ENCODE results near the gene NXF1.
"Not testable (repeated sequence)": the region's sequence is repeated elsewhere in the genome, so short reads cannot be mapped to it uniquely, and the experiment has no call there.

GRCh38 chr11:62840721-62841360, 35.6 kb upstream of the NXF1 start:
- TF ChIP-seq CTCF (IDR thresholded peaks at IDR 0.05); EP300 (IDR thresholded peaks at IDR 0.05; ENCODE audit: borderline replicate concordance in 1 of 2, low read depth in 1 of 2, low read length in 1 of 2); YY1 (IDR thresholded peaks at IDR 0.05; ENCODE audit: low read depth); GATA2 (CRISPR knock-in tag; IDR thresholded peaks at IDR 0.05); TCF12 (IDR thresholded peaks at IDR 0.05); RXRA (IDR thresholded peaks at IDR 0.05; ENCODE audit: borderline replicate concordance, low read depth); GABPA (IDR thresholded peaks at IDR 0.05; ENCODE audit: low read depth); SMC3 (IDR thresholded peaks at IDR 0.05; ENCODE audit: low read depth, low read length); ZBTB33 (IDR thresholded peaks at IDR 0.05; ENCODE audit: borderline replicate concordance, low read depth); FOXJ3 (CRISPR knock-in tag; IDR thresholded peaks at IDR 0.05); CHD2 (IDR thresholded peaks at IDR 0.05; ENCODE audit: low read length, partially characterized antibody); IRF3 (IDR thresholded peaks at IDR 0.05; ENCODE audit: low read depth, low read length); RAD21 (IDR thresholded peaks at IDR 0.05; ENCODE audit: low read length); NRF1 (IDR thresholded peaks at IDR 0.05; ENCODE audit: low read depth, low read length): not testable (repeated sequence)

Data from SK-N-SH (cell line).